Measurements from ENCODE around the gene CRISP1.

Gene CRISP1

GRCh38 chr6:49847673-49848072 lies 18.7 kb downstream of the CRISP1 start:
- H3K4me3 ChIP-seq (ENCODE audit: low read depth, low read length) = no peak overlapping the region
- DNase-seq (ENCODE audit: low read depth) = no peak
- no peak for TF ChIP-seq CTCF (conservative IDR thresholded peaks at IDR 0.05; ENCODE audit: low read depth, low read length)

GRCh38 chr6:49847014-49847413 lies 19.3 kb downstream of the CRISP1 start:
- DNase-seq (ENCODE audit: low read depth) = no peak
- H3K4me3 ChIP-seq (ENCODE audit: low read depth, low read length) = no peak overlapping the region
- no peak for TF ChIP-seq CTCF (conservative IDR thresholded peaks at IDR 0.05; ENCODE audit: low read depth, low read length)

- no peak for DNase-seq (ENCODE audit: low read depth)
- TF ChIP-seq CTCF (conservative IDR thresholded peaks at IDR 0.05; ENCODE audit: low read depth, low read length) = no peak
These were observed 24.9 kb downstream of the CRISP1 start for GRCh38 chr6:49841424-49841823.

GRCh38 chr6:49839957-49840356 lies 26.4 kb downstream of the CRISP1 start:
- TF ChIP-seq CTCF (conservative IDR thresholded peaks at IDR 0.05; ENCODE audit: low read depth, low read length) = no peak
- no peak for DNase-seq (ENCODE audit: low read depth)

More at GRCh38 chr6:49841424-49841823, 24.9 kb downstream of the CRISP1 start:
- no peak overlapping the region for H3K4me3 ChIP-seq (ENCODE audit: low read depth, low read length)

GRCh38 chr6:49839162-49839561 lies 27.2 kb downstream of the CRISP1 start:
- DNase-seq (ENCODE audit: low read depth) = no peak
- no peak overlapping the region for H3K4me3 ChIP-seq (ENCODE audit: low read depth, low read length)
- no peak for TF ChIP-seq CTCF (conservative IDR thresholded peaks at IDR 0.05; ENCODE audit: low read depth, low read length)

More at GRCh38 chr6:49839957-49840356, 26.4 kb downstream of the CRISP1 start:
- H3K4me3 ChIP-seq (ENCODE audit: low read depth, low read length) = no peak overlapping the region

GRCh38 chr6:49835140-49835539 lies 31.2 kb downstream of the CRISP1 start:
- TF ChIP-seq CTCF (conservative IDR thresholded peaks at IDR 0.05; ENCODE audit: low read depth, low read length) = no peak
- DNase-seq (ENCODE audit: low read depth) = no peak
- no peak overlapping the region for H3K4me3 ChIP-seq (ENCODE audit: low read depth, low read length)

GRCh38 chr6:49833386-49833785 lies 32.9 kb downstream of the CRISP1 start:
- no peak for DNase-seq (ENCODE audit: low read depth)
- no peak overlapping the region for H3K4me3 ChIP-seq (ENCODE audit: low read depth, low read length)

More at GRCh38 chr6:49833386-49833785, 32.9 kb downstream of the CRISP1 start:
- no peak for TF ChIP-seq CTCF (conservative IDR thresholded peaks at IDR 0.05; ENCODE audit: low read depth, low read length)
